Keratinocyte (primary cell): ENCODE results near the gene RBFOX2. TPM values are rescaled to one million over a fixed set of nuclear protein-coding genes. Genes with fewer than 3 reads are reported as not detected.

Experiments used
- DNase-seq: peaks from one replicate; pipeline ENCODE4 v3.0.0-alpha.2; 2011; ENCODE audit warnings: low read depth, missing footprints, low spot score
- FAIRE-seq: peaks from 2 replicates; lab custom pipeline; 2011; peaks lifted over from hg19 to GRCh38; lab: Jason Lieb, UNC
- H2AFZ ChIP-seq: 2 replicates; pipeline ENCODE4 v1.6.0; 2012; ENCODE audit warnings: low read length, control low read depth, inconsistent platforms; ENCODE audit not compliant: control insufficient read depth
- H3K27ac ChIP-seq: 2 replicates; pipeline ENCODE4 v1.5.1; 2011; ENCODE audit warnings: low read length; ENCODE audit not compliant: control insufficient read depth, insufficient read depth
- H3K27me3 ChIP-seq: 3 replicates; pipeline ENCODE4 v1.6.0; 2011; ENCODE audit warnings: low read length; ENCODE audit not compliant: control insufficient read depth, insufficient read depth; ENCODE audit errors: extremely low read depth
- H3K36me3 ChIP-seq, 2 experiments: 2 replicates in 1 of 2; 3 replicates in 1 of 2; pipeline ENCODE4 v1.5.1; 2011; ENCODE audit warnings: low read length in 2 of 2, mild to moderate bottlenecking in 1 of 2; ENCODE audit not compliant: control insufficient read depth in 2 of 2, insufficient read depth in 2 of 2; ENCODE audit errors: extremely low read depth in 1 of 2
- H3K4me1 ChIP-seq: 3 replicates; pipeline ENCODE4 v1.5.1; 2011; ENCODE audit warnings: low read length; ENCODE audit not compliant: control insufficient read depth, insufficient read depth; ENCODE audit errors: extremely low read depth
- H3K4me2 ChIP-seq: 3 replicates; pipeline ENCODE4 v1.6.0; 2011; ENCODE audit warnings: low read depth, low read length; ENCODE audit not compliant: control insufficient read depth, insufficient read depth; ENCODE audit errors: extremely low read depth
- H3K4me3 ChIP-seq, 3 experiments: fragments of 200-600 bp in 1 of 3; sonication (generic) in 1 of 3; 2 replicates in 2 of 3; 3 replicates in 1 of 3; pipeline ENCODE4 v1.5.1; 2011 to 2016; ENCODE audit warnings: low read length in 3 of 3, mild to moderate bottlenecking in 3 of 3, control low read depth in 2 of 3, inconsistent platforms in 1 of 3, low read depth in 1 of 3, mixed read lengths in 1 of 3, mixed run types in 1 of 3, moderate library complexity in 1 of 3; ENCODE audit not compliant: control insufficient read depth in 2 of 3, insufficient read depth in 2 of 3; ENCODE audit errors: extremely low read depth in 1 of 3
- H3K79me2 ChIP-seq: 2 replicates; pipeline ENCODE4 v1.6.0; 2012; ENCODE audit warnings: low read length; ENCODE audit not compliant: control insufficient read depth, insufficient read depth
- H3K9ac ChIP-seq: 3 replicates; pipeline ENCODE4 v1.6.0; 2011; ENCODE audit warnings: low read length; ENCODE audit not compliant: control insufficient read depth, insufficient read depth; ENCODE audit errors: extremely low read depth
- H3K9me1 ChIP-seq: 3 replicates; pipeline ENCODE4 v1.6.0; 2011; ENCODE audit warnings: low read length; ENCODE audit not compliant: control insufficient read depth, insufficient read depth; ENCODE audit errors: extremely low read depth
- H3K9me3 ChIP-seq: 2 replicates; pipeline ENCODE4 v1.5.1; 2012; ENCODE audit warnings: low read depth, low read length; ENCODE audit not compliant: control insufficient read depth
- H4K20me1 ChIP-seq: 3 replicates; pipeline ENCODE4 v1.6.0; 2011; ENCODE audit warnings: low read length; ENCODE audit not compliant: control insufficient read depth, insufficient read depth; ENCODE audit errors: extremely low read depth
- CTCF ChIP-seq, 3 experiments: IDR thresholded peaks in 1 of 3; conservative IDR thresholded peaks in 1 of 3; optimal IDR thresholded peaks in 1 of 3; 2 replicates in 2 of 3; 3 replicates in 1 of 3; pipeline versions ENCODE3 to v1.5.1; 2011; ENCODE audit warnings: low read length in 3 of 3, mild to moderate bottlenecking in 3 of 3, moderate library complexity in 2 of 3, control low read depth in 1 of 3, inconsistent platforms in 1 of 3; ENCODE audit not compliant: insufficient read depth in 2 of 3; ENCODE audit errors: extremely low read depth in 1 of 3
- EZH2 ChIP-seq: IDR thresholded peaks from one replicate; pipeline ENCODE4 v1.6.1; 2012; ENCODE audit warnings: inconsistent platforms, mild to moderate bottlenecking, low read length, moderate library complexity
- dilution Hi-C: fragments of 300-500 bp; cut with MboI; formaldehyde crosslinking; loops from one replicate; pipeline ENCODE4 v1.7.0; 2020; ENCODE audit warnings: low sequenced_read_pairs; ENCODE audit not compliant: extremely low pct_ligation_motif_present
- polyA plus RNA-seq, 5 experiments: library from polyadenylated mRNA; depleted of rRNA in 3 of 5; stranded (reverse) in 3 of 5; stranded (forward) in 1 of 5; unstranded in 1 of 5; fragments of >200 nt; gene quantifications; 1 replicate in 1 of 5; 2 replicates in 3 of 5; 3 replicates in 1 of 5; pipeline versions ENCODE4 v1.2.1 to v1.2.3, GENCODE V29; 2011 to 2012; ENCODE audit warnings: missing spikeins in 2 of 5, low read depth in 1 of 5, low replicate concordance in 1 of 5

RBFOX2 gene
- polyA plus RNA-seq, 1 donor (not counting 4 experiments of a cell fraction or from before 2014, with no cell fraction given): 118 TPM

GRCh38 chr22:35950262-35950661 is 78.4 kb downstream of the RBFOX2 start:
- Histone ChIP-seq H3K9ac (no peak overlapping the region), H3K4me3 (no peak overlapping the region), H3K4me1 (no peaks in the 10 kb centered on the region), H3K4me2 (no peak overlapping the region), H3K27me3 (no peaks in the 10 kb centered on the region), H2AFZ (no peak overlapping the region), H3K79me2 (peaks cover 14% of the 10 kb centered on the region), H3K36me3 (no peaks in the 10 kb centered on the region), H3K9me3 (no peaks in the 10 kb centered on the region), H3K27ac (no peak overlapping the region), H4K20me1 (peaks cover 2% of the 10 kb centered on the region), H3K9me1 (no peaks in the 10 kb centered on the region)
- no peak for TF ChIP-seq EZH2
- TF ChIP-seq CTCF (optimal IDR thresholded peaks at IDR 0.05 in 1 of 3, IDR thresholded peaks at IDR 0.05 in 1 of 3, conservative IDR thresholded peaks at IDR 0.05 in 1 of 3; ENCODE audit: extremely low read depth in 1 of 3, insufficient read depth in 2 of 3, low read length in 3 of 3): no peak
- DNase-seq (no peak), FAIRE-seq (no peak)
- dilution Hi-C loops: no loop called here

- Histone ChIP-seq H3K36me3 (no peaks in the 10 kb centered on the region), H2AFZ (no peak overlapping the region), H3K9ac (no peak overlapping the region), H3K79me2 (peaks cover 17% of the 10 kb centered on the region), H3K4me1 (no peaks in the 10 kb centered on the region), H3K4me3 (no peak overlapping the region), H3K4me2 (no peak overlapping the region), H4K20me1 (peaks cover 3% of the 10 kb centered on the region), H3K9me1 (no peaks in the 10 kb centered on the region), H3K27ac (no peak overlapping the region), H3K9me3 (no peaks in the 10 kb centered on the region), H3K27me3 (no peaks in the 10 kb centered on the region)
- no peak for TF ChIP-seq CTCF (optimal IDR thresholded peaks at IDR 0.05 in 1 of 3, IDR thresholded peaks at IDR 0.05 in 1 of 3, conservative IDR thresholded peaks at IDR 0.05 in 1 of 3; ENCODE audit: extremely low read depth in 1 of 3, insufficient read depth in 2 of 3, low read length in 3 of 3)
- no peak for TF ChIP-seq EZH2
- dilution Hi-C loops: no loop called here
- no peak for DNase-seq
- FAIRE-seq: no peak
Observed at GRCh38 chr22:35949243-35949642, 79.4 kb downstream of the RBFOX2 start.
